NCI-H1105 treated with DMSO at 0.1 percent for 48 hours (cell line): Measurements from ENCODE around the gene ARPP21.
A peak's percentile ranks its signal among the peaks of the same experiment; 100 is the strongest.

Source experiments
- DNase-seq: peaks from one replicate; lab custom pipeline; 2025; lab: John Stamatoyannopoulos, UW

The ARPP21 gene

DNA sequence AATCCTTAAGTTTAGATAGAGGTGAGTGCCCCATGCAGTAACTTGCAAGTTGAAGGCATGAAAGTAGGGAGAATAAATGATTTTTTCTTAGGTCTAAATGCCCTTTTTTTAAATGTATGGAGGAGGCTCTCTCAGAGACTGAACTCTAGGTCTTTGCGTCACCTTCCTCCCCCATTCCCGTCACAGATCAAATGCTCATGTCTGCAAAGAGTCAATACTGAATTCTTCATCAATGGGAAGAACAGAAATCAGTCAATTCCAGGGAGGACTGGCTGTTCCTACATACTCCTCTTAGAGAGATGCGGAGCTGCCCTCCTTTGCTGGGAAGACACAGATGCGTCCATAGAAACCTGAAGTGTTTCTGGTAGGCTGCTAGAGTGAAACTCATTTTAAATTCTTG, 98.2 kb downstream of the ARPP21 start:
- DNase-seq = no peak

DNA sequence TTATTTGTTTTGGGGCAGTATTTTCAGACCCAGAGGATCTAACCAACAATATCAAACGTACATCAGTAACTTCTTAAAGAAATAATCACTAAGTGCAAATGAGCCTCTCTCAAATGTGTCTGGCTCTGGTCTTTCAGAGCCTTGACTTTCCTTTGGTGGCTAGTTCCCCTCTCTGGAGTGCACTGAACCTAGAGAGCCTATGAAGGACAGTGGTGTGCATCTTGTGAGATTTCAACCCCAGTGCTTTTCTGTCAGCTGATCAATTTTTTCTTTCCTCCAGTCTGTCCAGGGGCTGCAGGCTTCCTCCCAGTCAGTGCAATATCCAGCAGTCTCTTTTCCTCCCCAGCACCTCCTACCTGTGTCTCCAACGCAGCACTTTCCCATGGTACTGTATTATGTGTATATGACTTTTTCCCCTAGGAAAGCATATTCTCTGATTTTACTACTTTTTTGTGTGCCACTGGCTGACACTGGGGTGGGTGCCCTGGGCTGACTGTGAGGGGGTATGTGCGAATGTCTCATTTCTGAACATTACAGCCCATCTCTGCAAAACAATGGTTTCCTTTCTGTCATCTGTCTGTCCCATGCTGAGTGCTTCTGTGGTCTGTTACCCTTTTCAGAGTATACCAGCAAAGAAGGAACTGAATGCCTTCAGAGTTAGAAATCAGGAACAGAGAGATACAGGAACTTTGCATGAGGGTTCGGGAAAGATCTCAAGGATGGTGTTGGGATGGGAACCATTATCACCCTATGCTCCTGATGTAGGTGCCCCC, 98.8 kb downstream of the ARPP21 start:
- DNase-seq = no peak

DNA sequence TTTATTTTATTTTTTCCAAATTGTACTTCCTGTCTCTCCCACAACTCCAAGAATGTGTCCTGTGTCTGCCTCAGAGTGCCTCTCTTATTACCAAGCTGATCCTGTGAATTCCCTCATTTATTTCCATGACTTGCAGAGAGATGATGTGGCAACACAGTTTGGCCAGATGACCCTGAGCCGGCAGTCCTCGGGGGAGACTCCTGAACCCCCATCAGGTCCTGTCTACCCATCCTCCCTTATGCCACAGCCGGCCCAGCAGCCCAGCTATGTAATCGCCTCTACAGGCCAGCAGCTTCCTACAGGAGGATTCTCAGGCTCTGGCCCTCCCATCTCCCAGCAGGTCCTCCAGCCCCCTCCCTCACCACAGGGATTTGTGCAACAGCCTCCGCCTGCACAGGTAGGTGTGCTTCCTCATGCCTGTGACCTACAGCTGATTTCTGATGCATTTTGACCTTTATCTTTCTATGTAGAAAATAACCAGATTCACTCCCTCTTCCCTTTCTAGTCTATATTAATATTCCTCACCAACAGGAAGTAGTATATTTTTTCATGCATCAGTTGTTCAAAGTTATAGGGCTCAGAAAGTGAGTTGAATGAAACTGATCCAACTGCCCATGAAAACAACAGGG, 100.0 kb downstream of the ARPP21 start:
- no peak for DNase-seq

DNA sequence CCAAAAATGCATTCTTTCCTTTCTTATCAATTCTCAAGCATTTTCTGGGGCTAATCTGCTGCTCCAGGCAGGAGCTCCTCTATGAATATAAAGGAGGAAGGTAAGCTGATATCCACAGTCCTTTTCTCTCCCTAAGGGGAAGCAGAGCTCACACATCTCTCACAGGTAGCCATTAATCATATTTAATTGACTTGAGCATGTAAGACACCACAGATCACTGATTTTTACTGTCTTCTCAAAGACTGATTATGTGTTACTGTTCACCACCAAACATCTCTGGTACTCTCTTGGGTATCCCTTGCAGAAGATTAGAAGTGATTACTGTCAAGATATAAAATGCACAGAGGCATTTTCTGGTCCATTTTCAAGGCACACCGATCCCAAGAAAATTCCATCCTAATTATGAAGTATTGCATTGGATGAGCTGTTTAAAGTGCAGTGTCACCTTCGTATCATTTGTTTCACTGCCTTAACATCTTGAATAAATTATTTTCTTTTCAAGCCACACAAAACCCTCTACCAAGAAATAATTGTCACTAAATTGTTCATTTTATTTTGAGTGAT, 100.7 kb downstream of the ARPP21 start:
- DNase-seq = peak; percentile 8

DNA sequence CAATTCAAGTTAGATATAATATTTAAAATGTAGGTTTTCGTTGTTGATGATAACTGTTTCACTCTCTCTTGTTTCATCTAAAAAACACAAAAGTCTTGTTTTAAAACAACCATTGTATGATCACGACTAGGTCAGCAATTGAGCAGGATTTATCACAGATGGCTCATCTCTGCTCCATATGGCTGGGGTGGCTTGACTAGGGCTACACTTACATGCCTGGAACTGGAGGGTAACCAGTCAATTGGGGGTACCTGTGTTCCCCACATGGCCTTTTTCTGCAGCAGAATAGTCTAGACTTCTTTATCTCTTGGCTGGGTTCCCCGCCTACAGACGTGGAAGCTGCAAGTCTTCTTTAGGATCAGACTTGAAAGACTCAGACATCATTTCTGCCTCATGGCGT, 103.9 kb downstream of the ARPP21 start:
- no peak for DNase-seq

DNA sequence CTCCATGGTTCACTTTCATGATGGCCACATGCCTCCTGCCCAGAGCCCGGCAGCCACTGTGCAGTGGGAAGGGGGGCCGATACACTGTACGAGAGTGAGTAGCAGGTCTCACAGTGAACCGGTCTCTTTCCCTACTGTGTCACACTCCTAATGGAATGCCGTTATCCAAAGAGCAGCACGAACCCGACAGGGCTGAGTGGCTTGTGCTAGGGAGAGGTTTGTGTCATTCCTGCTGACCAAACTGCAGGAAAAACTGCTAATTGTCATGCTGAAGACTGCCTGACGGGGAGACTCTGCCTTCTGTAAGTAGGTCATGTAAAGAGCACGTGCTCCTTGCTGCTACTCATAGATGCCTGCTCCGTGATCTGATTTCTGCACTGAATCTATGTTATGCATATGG, 105.1 kb downstream of the ARPP21 start:
- DNase-seq = no peak

DNA sequence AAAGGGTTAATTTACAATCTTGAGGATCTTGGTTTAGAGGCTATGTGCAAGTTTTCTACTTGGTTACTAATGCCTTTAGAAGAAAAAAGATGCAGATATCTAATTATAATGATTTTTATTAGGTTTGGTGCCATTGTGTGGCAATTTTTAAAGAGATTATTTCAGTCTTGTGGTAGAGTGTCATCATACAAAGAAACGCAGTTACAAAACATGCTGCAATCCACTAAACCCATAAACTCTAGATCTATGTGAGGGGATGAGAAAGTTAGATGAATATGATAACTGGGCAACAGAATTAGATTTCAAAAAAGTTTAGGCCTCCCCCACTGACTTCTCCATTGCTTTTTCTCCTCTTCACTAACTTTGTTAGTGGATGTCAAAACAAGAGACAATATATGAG, 106.0 kb downstream of the ARPP21 start:
- DNase-seq = no peak

DNA sequence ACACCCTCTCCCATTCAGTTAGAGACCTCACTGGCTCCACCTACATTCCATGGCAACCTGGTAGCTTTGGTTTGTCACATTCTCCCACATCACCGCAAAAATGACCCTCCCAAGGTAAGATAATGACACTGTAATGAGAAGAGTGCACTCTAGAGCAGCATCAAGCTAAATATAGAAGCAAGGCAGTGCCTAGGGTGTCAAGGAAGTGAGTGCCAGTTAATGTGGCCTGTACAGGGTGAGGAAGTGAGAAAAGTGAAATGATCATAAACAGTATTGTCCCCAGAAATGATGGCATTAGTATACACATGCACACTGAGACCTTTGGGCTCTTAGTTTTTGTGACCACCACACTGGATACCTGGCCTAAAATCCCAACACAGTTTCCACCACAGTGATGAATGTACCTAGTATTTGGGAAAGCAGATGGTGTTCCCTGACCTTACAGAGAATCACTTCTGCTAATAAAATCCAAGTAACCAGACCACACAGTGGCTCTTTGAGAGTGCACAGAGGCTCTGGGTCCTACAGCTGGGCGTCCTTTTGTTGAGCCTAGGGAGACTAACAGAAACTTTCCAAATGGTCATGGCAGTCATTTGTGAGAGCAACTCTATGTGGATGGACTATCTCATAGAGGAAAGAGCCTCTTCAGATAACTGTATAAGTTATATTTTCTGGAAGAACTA, 106.6 kb downstream of the ARPP21 start:
- DNase-seq = no peak

DNA sequence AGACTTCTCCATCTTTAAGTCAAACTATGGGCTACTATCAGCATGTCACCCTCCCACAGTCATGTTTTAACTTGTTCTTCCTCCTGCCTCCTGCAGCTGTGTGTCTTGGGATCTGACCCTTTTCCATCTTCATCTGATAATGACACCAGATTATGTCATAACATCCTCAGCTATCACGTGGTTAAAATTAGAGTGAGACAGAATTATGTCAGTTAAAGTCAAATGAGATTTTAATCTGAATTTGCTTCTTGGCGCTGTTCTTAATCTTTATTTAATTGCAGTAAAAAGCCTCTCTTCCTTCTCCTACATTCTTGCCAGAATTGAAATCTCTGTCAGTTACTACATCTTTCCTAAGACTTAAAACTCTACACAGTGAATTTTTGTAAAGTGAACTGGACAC, 107.2 kb downstream of the ARPP21 start:
- DNase-seq = no peak

DNA sequence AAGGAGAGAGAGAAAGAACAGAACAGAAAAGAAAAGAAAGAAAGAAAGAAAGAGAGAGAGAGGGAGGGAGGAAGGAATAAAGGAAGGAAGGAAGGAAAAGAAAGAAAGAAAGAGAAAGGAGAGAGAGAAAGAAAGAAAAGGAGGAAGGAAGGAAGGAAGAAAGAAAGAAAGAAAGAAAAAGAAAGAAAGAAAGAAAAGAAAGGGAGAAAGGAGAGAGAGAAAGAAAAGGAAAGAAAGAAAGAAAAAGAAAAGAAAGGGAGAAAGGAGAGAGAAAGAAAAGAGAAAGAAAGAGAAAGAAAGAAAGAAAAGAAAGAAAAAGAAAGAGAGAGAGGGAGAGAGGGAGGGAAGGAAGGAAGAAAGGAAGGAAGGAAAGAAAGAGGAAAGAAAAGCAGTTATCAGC, 108.8 kb downstream of the ARPP21 start:
- DNase-seq = no peak

DNA sequence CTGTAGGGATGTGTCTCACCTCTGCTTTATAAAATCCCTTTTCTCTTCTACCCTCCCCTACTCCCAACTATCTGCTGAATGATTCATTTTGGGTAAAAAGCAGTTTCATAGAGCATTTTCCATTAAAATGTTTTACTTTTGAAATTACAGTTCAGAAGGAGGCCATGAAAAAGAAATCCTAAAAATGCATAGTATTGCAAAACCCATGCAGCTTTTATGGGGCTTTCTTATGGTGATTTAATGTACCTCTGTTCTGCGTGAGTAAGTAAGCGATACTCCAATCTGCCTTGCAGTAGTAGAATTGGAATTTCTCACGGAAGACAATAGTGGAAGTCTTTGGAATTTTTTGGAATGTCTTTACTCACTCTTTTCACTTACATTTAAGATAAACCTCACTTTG, 111.9 kb downstream of the ARPP21 start:
- DNase-seq = no peak

DNA sequence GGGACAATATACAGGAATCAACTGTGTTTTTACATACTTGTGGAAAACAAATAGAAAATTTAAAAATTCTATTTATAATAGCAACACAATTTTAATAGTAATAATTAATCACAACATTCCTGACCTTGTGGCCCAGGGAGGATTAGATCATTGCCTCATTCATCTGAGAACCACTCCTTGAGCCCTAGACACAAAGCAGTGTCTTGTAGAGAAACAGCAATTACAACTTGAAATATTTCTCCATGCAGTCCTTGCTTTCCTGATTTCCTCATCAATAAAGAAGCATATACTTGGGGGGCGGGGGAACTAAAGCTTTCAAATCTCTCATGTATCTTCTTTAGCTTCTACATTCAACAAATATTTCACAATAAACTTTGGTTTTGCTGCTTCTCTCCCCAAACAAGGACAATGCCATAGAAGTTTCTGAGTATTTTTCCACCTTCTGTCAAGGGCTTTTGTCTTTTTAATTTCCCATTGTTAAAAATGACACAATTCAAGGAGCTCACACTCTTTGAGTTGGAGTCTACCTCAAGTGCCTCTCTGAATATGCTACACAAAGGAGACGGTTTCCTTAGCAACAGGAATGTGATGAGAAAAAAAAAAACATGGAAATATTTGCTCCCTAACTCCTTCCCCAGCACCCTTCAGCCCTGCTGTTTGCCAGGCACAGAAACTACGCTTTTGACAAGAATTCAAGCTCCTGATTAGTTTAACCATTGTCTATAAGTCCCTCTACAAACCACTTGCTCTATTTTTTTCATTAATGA, 118.8 kb downstream of the ARPP21 start:
- no peak for DNase-seq

DNA sequence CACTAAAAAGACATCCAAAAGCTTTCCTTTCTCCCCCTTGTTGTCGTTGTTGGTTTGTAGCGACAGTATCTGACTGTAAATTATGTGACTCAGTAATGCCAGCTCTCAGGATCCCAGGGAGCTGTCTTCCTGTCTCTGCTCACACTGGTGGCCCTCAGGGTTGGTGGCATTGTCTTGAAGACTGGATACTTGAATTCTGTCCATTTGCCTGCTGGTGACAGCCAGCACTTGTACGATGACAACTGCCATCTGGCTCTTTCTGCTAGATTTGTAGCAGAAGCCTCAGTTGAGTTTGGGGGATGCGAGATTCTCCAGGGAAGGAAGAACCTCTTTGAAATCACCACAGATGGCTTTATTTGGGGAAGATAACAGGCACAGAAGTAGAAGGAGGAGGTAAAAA, 120.8 kb downstream of the ARPP21 start:
- DNase-seq = no peak

DNA sequence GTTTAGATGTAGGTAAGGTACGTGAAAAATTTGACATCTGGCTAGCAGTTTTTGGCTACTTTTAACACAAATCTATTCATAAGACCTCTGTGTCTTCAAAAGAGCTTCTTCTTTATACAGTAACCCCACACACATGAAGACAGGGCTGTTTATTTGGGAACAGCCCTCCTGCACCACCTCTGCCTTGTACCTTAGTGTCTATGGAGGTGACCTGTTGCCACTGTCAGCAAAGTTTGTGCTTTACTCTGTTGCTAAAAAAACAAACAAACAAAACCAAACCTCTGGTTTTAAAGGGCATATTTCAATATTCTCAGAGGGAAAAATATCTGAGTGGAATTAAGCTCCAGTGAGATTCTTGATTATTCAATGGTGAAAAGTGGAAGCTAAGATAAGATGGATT, 122.0 kb downstream of the ARPP21 start:
- DNase-seq = no peak

DNA sequence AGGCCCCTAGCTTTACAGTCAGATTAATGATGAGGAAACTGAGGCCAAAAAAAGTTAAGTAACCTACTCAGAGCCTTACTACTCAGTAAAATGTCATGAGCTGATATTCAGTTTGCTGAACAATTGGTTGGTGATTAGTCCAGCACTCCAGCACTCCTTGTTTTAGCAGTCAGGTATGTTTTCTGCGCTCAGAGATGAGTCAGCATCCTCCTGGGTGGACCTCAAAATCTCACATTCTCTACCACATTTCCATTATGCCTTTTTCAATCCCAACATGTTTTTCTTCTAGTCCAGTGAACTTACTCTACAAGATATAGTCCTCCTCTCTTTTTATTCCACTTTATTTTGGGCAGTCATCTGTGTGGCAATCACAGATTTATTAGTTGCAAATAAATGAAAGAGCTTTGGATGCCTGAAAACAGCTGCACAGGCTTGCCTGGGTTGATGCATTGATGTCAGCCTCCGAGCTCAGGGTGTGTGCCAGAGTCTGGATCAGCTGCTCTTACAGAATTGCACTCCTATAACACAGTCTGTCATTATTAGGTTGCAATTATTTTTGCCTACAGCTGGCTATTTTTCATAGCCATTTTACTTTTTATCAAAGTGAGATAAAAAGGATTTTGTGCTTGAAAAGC, 133.2 kb downstream of the ARPP21 start:
- peak; percentile 29 for DNase-seq

DNA sequence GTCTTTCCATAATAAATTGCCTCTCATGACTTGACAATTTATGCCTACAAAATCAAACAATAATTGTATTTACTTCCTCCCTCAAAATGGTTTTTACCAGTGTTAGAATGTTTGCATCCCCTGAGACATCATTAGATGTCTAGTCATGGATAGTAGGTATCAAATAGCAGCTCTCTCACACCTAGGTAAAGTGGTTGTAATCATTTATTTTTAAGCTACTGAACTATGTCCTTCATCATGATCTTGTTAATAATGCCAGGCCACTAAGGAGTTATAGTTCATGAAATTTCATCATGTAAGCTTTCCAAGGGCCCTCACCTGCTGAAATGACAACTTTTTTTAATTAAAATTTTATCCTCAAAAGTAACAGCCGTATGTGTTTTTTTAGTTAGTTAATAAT, 134.1 kb downstream of the ARPP21 start:
- peak; percentile 3 for DNase-seq

DNA sequence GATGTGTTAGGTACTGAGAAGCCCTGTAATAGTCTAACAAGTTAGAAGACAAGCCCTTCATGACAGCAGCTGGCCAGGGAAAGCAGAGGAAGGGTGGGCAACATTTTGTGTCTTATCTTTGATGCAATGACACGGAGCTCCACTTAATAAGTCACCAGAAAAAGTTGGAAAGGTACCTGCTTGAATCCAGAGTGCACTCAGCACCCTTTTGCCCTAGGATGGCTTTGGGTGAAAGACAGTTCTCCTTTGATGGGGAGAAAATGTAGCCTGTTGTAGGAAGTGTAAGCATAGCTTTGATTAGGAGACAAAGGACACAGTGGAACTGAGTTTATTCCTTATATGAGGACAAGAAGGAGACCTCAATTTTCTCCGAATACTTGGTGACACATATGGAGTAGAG, 137.0 kb downstream of the ARPP21 start:
- no peak for DNase-seq

DNA sequence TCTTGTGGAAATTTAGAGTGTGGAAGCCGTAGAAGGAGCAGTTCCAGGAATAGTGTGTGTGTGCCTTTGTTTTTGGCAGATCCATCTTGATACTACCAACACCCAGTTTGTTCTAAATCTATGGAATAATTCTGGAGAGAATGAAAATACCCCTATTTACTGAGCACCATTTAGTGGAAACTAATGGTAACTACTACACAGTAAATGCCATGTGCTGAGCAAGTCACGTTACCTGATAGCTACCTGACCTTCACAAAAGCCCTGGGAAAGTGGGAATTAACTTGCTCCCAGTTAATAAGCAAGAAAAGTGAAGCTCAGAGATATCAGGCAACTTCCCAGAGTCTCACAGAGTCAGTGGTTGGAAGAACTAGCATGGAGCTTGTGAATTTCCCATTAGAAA, 137.7 kb downstream of the ARPP21 start:
- DNase-seq = no peak

DNA sequence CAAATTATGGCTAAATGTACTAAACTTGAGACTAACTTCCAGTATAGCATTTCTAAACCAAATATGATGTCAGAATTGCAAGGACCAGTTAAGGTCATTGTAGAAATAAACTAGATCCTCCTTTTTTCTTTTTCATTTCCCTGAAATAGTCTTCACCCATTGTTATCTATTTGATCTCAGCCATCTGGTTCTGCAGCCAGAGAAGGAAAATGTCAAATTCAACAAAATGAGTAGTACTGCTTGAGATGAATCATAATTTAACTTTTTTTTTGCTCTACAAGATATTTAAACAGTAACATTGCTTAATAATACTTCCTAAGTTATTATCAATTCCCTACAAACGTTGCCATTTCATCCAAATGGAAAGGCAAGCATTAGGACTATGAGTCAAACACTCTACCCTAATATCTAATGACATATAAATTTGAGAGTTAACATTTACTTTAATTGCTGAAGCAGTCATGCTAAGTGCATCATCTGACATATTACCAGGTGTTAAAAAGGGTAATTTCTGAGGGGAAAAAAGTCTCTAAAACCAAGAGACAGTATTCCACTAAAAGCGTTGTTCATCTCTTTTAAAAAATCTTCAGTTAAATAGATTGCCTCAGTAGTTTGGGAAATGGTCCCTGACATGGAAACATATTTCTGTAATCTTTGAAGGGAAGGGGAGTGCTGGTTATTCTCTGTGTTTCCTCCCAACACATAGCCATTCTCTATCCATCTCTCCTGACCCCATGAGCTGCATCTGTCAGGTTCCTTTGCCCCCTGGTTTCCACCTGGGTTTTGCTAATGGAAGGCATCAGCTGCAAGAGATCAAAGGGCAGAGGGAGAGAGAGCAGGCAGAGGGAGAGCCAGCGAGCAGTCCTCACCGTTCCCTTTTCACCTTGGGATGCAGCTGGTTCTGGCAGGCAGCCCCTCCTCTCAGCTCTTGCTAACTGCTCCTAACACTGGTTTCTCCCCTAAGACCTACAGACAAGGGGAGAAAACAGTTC, 138.5 kb downstream of the ARPP21 start:
- DNase-seq = no peak

DNA sequence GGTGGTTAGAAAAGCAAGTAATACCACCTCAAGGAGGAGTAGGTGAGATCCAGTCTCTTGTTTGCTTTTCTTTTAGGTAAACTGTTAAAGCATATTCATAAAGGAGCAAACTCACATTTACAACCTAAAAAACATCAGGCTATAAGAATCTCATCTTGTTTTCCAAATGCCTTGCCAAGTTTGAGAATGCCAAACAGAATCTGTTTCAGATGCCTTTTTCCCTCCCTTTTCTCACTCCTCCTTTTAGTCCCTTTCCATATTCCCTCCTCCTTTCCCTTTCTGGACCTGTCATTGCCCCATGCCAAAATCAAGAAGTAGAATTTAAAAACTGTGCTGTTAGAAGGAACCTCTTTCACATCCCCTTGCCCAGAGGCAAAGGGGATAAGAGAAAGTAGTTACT, 140.3 kb downstream of the ARPP21 start:
- no peak for DNase-seq

DNA sequence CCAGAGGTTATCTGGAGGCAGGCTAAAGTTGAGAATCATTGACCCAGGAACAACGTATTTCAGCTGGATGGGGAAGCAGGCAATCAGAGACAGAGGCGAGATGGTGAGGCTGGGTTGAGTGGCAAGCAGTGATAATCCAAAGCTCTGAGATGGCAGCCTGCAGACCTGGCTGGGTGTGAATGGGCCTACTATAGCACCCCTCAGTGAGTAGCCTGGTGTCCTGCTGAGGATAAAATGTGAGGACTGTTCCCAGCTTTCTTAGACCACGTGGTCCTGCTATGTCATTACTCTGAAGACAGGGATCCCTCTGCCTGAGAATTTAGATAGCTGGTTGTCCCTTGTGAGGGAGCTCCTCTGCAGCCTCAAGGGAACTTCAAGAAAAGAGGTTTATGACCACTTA, 141.5 kb downstream of the ARPP21 start:
- DNase-seq = no peak
